Stimulated activated memory B cell treated with anti-CD40 and anti-IgM and Interleukin-4, amounts not matched to agents 10 μg/mL and 1 μg/mL and 100 μg/mL, for 72 hours (primary cell): ENCODE data around the gene CTSO.
"Not testable (repeated sequence)": the region's sequence is repeated elsewhere in the genome, so short reads cannot be mapped to it uniquely, and the experiment has no call there.

ENCODE experiments used
- ATAC-seq: fragments of 150-1000 bp; cut with Tn5 transposase; 2 replicates; pipeline ENCODE4 v1.10.0; 2021
- H3K27ac Mint-ChIP-seq: one replicate; pipeline ENCODE4 v1.8.0; 2022; ENCODE audit warnings: mild to moderate bottlenecking, mixed read lengths
- H3K27me3 Mint-ChIP-seq: one replicate; pipeline ENCODE4 v1.8.0; 2022; ENCODE audit warnings: mixed read lengths
- H3K36me3 Mint-ChIP-seq: one replicate; pipeline ENCODE4 v1.8.0; 2022; ENCODE audit warnings: mixed read lengths
- H3K4me1 Mint-ChIP-seq: one replicate; pipeline ENCODE4 v1.8.0; 2022; ENCODE audit warnings: mixed read lengths
- H3K4me3 Mint-ChIP-seq: one replicate; pipeline ENCODE4 v1.8.0; 2022; ENCODE audit warnings: mild to moderate bottlenecking, moderate library complexity, mixed read lengths
- H3K9me3 Mint-ChIP-seq: one replicate; pipeline ENCODE4 v1.8.0; 2022; ENCODE audit warnings: mixed read lengths

The CTSO gene

GRCh38 chr4:155941085-155941790 lies 12.4 kb downstream of the CTSO start:
- Mint-ChIP-seq H3K4me3 (no peak overlapping the region), H3K36me3 (peaks cover 36% of the 10 kb centered on the region), H3K27ac (no peak overlapping the region), H3K27me3 (no peaks in the 10 kb centered on the region), H3K4me1 (no peaks in the 10 kb centered on the region), H3K9me3 (no peaks in the 10 kb centered on the region)
- no peak for ATAC-seq

DNA sequence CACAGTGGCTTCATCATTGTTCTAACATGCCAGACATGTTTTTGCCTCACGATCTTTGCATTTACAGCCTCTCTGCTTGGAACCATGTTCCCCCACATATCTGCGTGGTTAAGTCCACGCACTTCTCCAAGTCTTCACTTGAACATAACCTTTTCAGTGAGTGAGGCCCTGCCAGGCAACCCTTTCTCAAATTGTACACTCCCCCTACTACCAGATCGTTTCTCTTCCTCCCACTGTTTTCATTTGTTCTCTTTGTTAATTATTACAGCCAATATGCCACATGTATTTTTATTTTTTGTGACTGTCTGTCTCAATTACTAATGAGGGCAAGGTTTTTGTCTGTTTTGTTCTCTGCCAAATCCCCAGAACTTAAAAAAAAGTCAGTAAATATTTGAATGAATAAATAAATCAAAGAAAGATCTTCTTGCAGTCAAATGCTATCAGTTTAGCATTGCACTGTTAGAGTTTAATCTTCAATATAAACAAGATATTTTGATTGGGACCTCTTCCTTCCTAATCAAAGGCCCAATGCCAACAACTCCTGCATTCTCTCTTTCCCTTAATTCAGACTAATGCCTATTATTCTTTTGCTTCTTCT lies 18.2 kb downstream of the CTSO start:
- no peaks in the 10 kb centered on the region for H3K27me3 Mint-ChIP-seq
- peaks cover 6% of the 10 kb centered on the region for H3K9me3 Mint-ChIP-seq
- no peak overlapping the region for H3K4me3 Mint-ChIP-seq
- H3K4me1 Mint-ChIP-seq, result no peaks in the 10 kb centered on the region
- H3K36me3 Mint-ChIP-seq, result peaks cover 61% of the 10 kb centered on the region
- ATAC-seq, result no peak
- no peak overlapping the region for H3K27ac Mint-ChIP-seq

GRCh38 chr4:155934634-155935033 lies 19.0 kb downstream of the CTSO start:
- H3K27ac Mint-ChIP-seq, H3K4me1 Mint-ChIP-seq, H3K27me3 Mint-ChIP-seq, H3K9me3 Mint-ChIP-seq, ATAC-seq, H3K4me3 Mint-ChIP-seq: not testable (repeated sequence)
- H3K36me3 Mint-ChIP-seq, result peaks cover 60% of the 10 kb centered on the region

GRCh38 chr4:155931634-155932033 lies 22.0 kb downstream of the CTSO start:
- H3K4me3 Mint-ChIP-seq, result no peak overlapping the region
- no peak for ATAC-seq
- peaks cover 9% of the 10 kb centered on the region for H3K9me3 Mint-ChIP-seq
- H3K27ac Mint-ChIP-seq, result no peak overlapping the region
- H3K36me3 Mint-ChIP-seq, result peaks cover 67% of the 10 kb centered on the region
- H3K27me3 Mint-ChIP-seq, result no peaks in the 10 kb centered on the region
- peaks cover 7% of the 10 kb centered on the region for H3K4me1 Mint-ChIP-seq

GRCh38 chr4:155930330-155930729 lies 23.3 kb downstream of the CTSO start:
- no peak for ATAC-seq
- H3K4me3 Mint-ChIP-seq, result no peak overlapping the region
- H3K4me1 Mint-ChIP-seq, result peaks cover 7% of the 10 kb centered on the region
- peaks cover 65% of the 10 kb centered on the region for H3K36me3 Mint-ChIP-seq
- H3K27ac Mint-ChIP-seq, result no peak overlapping the region
- no peaks in the 10 kb centered on the region for H3K27me3 Mint-ChIP-seq
- peaks cover 9% of the 10 kb centered on the region for H3K9me3 Mint-ChIP-seq

DNA sequence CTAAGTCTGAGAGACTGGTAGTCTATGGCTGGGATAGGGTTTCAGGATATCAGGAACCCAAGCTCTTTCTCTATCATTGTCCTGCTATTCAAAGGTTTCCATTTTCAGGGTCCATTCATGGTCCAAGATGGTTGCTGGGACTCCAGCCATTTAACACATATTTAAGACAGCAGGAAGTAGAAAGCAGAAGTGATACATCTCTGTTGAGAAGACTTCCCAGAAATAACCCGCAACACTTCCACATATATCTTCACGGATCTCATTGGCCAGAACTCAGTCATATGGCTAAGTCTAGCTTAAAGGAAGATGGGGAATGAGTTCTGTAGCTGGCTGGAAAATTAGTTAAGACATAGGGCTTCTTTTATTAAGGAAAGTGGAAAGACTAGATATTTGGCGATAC lies 23.8 kb downstream of the CTSO start:
- H3K36me3 Mint-ChIP-seq, result peaks cover 65% of the 10 kb centered on the region
- H3K9me3 Mint-ChIP-seq, result peaks cover 9% of the 10 kb centered on the region
- H3K27ac Mint-ChIP-seq, result no peak overlapping the region
- H3K4me1 Mint-ChIP-seq, result peaks cover 7% of the 10 kb centered on the region
- no peaks in the 10 kb centered on the region for H3K27me3 Mint-ChIP-seq
- H3K4me3 Mint-ChIP-seq, result no peak overlapping the region
- ATAC-seq, result no peak

DNA sequence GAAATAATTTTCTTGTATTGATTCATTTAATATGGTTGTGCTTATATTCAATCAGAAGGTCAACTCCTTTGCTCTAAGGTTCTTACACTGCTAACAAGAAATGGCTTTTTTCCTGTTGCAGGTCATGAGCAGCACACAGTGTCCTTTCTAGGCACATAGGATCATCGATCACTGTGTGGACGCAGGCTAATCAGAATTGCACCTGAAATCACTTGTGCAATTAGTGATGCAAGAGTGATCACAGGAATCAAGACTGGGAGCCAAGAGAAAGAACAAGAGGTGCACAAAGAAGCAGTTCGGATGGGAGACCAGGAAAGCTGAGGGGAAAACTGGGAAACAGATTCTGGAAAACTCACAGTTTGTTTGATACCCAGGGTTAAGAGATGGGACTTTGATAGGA lies 29.0 kb downstream of the CTSO start:
- Mint-ChIP-seq H3K36me3 (peaks cover 67% of the 10 kb centered on the region), H3K4me1 (peaks cover under 1% of the 10 kb centered on the region), H3K4me3 (no peak overlapping the region), H3K27ac (no peak overlapping the region), H3K27me3 (no peaks in the 10 kb centered on the region), H3K9me3 (peaks cover 3% of the 10 kb centered on the region)
- ATAC-seq, result no peak

- H3K4me1 Mint-ChIP-seq, result no peaks in the 10 kb centered on the region
- no peak overlapping the region for H3K27ac Mint-ChIP-seq
- H3K36me3 Mint-ChIP-seq, result peaks cover 48% of the 10 kb centered on the region
Measured at GRCh38 chr4:155921597-155921996, 32.1 kb downstream of the CTSO start.

GRCh38 chr4:155914782-155915181 lies 38.9 kb downstream of the CTSO start:
- Mint-ChIP-seq H3K4me1 (no peaks in the 10 kb centered on the region), H3K27me3 (peaks cover 5% of the 10 kb centered on the region), H3K4me3 (no peak overlapping the region), H3K27ac (no peak overlapping the region), H3K9me3 (no peaks in the 10 kb centered on the region), H3K36me3 (no peaks in the 10 kb centered on the region)
- no peak for ATAC-seq

More at GRCh38 chr4:155921597-155921996, 32.1 kb downstream of the CTSO start:
- H3K9me3 Mint-ChIP-seq, result peaks cover 3% of the 10 kb centered on the region
- no peak overlapping the region for H3K4me3 Mint-ChIP-seq
- no peak for ATAC-seq
- H3K27me3 Mint-ChIP-seq, result no peaks in the 10 kb centered on the region

DNA sequence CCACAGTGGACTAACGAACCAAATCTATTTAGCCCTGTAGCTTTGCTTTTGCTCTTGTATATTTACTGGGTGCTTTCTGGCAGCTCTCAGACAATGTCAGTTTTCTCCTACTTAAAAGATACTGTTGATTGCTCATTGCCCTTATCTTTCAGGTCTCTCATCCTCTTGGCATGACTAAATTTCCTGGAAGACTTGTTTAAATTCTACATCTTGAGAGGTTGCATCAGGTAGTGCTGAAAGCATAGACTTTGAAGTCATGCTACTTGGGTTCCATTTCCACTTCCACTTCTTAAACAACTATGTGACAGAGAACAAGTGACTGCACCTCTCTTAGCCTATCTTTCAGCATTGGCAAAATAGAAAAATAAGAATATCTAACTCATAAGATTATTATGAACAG lies 41.8 kb downstream of the CTSO start:
- no peak overlapping the region for H3K4me3 Mint-ChIP-seq
- H3K36me3 Mint-ChIP-seq, result no peaks in the 10 kb centered on the region
- no peaks in the 10 kb centered on the region for H3K9me3 Mint-ChIP-seq
- peaks cover 18% of the 10 kb centered on the region for H3K27me3 Mint-ChIP-seq
- no peaks in the 10 kb centered on the region for H3K4me1 Mint-ChIP-seq
- no peak for ATAC-seq
- H3K27ac Mint-ChIP-seq, result no peak overlapping the region

DNA sequence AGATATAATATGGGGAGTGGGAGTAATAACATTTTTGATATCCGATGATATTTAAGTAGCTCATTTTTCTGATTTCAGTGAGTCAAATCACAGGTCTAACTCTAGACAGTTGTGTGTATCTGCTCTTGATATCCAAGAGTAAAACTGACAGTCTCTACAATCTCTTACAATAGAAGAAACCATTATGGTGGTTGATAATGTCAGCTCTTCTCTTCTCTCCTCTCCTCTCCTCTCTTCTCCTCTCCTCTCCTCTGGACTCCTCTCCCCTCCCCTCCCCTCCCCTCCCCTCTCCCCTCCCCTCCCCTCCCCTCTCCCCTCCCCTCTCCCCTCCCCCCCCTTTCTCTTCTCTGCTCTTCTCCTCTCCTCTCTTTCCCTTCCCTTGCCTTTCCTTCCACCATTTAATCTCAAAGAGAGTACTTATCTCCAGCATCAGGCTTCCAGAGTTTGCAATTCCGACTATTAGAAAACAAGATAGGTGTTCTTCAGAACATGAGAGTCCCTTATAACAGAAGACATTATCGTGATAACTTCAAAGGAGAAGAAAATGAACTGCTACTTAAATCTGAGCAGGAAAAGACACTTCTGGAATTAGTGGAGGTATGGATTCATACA lies 43.9 kb downstream of the CTSO start:
- Mint-ChIP-seq H3K4me3 (no peak overlapping the region), H3K36me3 (no peaks in the 10 kb centered on the region), H3K9me3 (no peaks in the 10 kb centered on the region), H3K27me3 (peaks cover 18% of the 10 kb centered on the region), H3K27ac (no peak overlapping the region), H3K4me1 (no peaks in the 10 kb centered on the region)
- ATAC-seq, result no peak

DNA sequence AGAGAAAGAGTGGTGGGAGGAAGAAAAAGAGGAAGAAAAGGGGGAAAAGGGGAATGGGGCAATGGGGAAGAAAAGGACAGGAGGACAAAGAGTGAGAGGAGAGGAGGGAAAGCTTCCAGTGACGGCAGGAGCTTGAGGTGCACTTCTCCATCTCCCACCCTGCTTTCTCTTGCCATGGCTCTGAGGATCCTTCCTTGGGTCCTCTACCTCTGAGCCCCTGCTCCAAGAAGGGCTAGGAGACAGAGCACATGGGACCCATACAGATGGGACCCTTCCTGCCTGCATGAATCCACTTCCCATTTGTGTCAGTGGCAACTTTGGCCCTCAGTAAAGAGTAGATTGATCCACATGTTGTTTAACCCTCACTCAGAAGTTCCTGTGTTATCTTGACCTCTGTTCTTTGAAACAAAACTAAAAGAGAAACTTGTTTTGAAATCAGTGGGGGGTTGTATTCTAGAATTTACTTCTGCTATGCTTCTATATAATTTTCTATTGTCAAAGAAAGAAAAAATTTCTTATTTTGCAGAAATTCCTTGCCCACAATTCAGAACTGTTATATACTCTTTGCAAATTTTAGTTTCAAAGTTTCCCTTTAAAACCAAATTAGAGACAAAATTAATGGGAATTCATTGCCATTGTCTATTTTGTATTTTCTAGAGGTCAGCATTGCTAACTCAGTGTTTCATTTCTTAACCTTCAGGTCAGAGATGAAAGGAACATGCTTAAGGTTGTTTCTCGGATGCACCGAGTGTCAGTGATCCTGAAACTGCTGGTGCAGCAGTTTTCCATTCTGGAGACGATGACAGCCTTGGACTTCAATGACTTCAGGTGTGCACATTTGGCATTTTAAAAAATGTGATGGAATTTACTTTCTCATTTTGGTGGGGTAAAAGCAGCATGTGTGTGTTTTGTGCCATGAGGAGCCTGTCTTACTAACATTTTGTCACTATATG lies 45.2 kb downstream of the CTSO start:
- H3K36me3 Mint-ChIP-seq, result no peaks in the 10 kb centered on the region
- H3K9me3 Mint-ChIP-seq, result no peaks in the 10 kb centered on the region
- H3K27ac Mint-ChIP-seq, result no peak overlapping the region
- peaks cover 18% of the 10 kb centered on the region for H3K27me3 Mint-ChIP-seq
- H3K4me3 Mint-ChIP-seq, result no peak overlapping the region
- ATAC-seq, result no peak
- H3K4me1 Mint-ChIP-seq, result no peaks in the 10 kb centered on the region

DNA sequence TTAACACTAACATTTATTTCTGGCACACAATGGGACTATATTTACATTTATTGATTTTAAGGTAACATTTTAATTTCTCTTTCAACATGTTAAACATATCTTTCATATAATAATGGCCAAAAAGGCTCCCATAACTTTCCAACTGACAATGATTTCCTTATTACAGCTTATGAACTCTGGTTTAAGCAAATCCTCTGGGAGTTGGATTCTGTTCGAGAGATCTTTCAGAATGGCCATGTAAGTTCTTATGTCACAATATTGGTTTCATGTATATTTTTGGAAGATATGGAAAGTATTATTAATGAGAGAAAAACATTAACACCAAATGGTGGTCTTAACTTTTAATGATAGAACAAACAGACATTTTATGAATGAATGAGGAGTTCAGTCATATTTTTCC lies 46.1 kb downstream of the CTSO start:
- Mint-ChIP-seq H3K36me3 (no peaks in the 10 kb centered on the region), H3K9me3 (no peaks in the 10 kb centered on the region)

GRCh38 chr4:155906554-155907247 lies 47.0 kb downstream of the CTSO start:
- no peaks in the 10 kb centered on the region for H3K36me3 Mint-ChIP-seq

More for the DNA sequence above, 46.1 kb downstream of the CTSO start:
- Mint-ChIP-seq H3K4me3 (no peak overlapping the region), H3K4me1 (no peaks in the 10 kb centered on the region), H3K27me3 (peaks cover 18% of the 10 kb centered on the region), H3K27ac (no peak overlapping the region)
- ATAC-seq, result no peak

GRCh38 chr4:155904331-155904730 lies 49.3 kb downstream of the CTSO start:
- Mint-ChIP-seq H3K27ac (no peak overlapping the region), H3K36me3 (no peaks in the 10 kb centered on the region), H3K4me1 (no peaks in the 10 kb centered on the region), H3K4me3 (no peak overlapping the region), H3K27me3 (peaks cover 9% of the 10 kb centered on the region), H3K9me3 (no peaks in the 10 kb centered on the region)
- ATAC-seq, result no peak

More at GRCh38 chr4:155906554-155907247, 47.0 kb downstream of the CTSO start:
- Mint-ChIP-seq H3K4me3 (no peak overlapping the region), H3K9me3 (no peaks in the 10 kb centered on the region), H3K27me3 (peaks cover 18% of the 10 kb centered on the region), H3K27ac (no peak overlapping the region), H3K4me1 (no peaks in the 10 kb centered on the region)
- no peak for ATAC-seq
